Measurements from ENCODE around the gene ICOSLG.
"Not testable (repeated sequence)": the region's sequence is repeated elsewhere in the genome, so short reads cannot be mapped to it uniquely, and the experiment has no call there.

ICOSLG gene

DNA sequence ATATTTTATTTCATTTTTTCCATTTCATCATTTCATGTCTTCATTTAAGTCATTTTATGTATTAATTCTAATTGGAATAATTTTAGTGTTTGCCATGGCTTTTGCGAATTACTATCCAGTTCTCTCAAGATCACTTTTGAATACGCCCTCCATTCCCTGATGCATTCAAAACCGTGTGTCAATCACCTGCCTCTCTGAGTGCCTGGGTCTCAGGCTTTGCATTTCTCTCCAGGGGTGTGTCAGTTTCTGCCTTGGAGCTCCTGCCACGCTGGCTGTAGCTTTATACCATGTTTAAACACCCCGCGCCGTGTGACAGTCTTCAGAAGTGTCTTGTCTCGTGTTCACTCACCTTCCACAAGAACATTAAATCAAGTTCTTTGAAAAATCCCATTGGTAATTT is 28.3 kb upstream of the ICOSLG start:
- in situ Hi-C loops (cut with HindIII; ENCODE audit: low pct_ligation_motif_present, low pct_unique_long_range_greater_than_20kb, low sequenced_read_pairs), result no loop called here
- no peak for DNase-seq

- no peak for DNase-seq
- in situ Hi-C loops (cut with HindIII; ENCODE audit: low pct_ligation_motif_present, low pct_unique_long_range_greater_than_20kb, low sequenced_read_pairs), result no loop called here
Observed at GRCh38 chr21:44267655-44268142, 27.0 kb upstream of the ICOSLG start.

- in situ Hi-C loops (cut with HindIII; ENCODE audit: low pct_ligation_motif_present, low pct_unique_long_range_greater_than_20kb, low sequenced_read_pairs), result no loop called here
- no peak for DNase-seq
Observed at GRCh38 chr21:44265734-44266270, 25.1 kb upstream of the ICOSLG start.

DNA sequence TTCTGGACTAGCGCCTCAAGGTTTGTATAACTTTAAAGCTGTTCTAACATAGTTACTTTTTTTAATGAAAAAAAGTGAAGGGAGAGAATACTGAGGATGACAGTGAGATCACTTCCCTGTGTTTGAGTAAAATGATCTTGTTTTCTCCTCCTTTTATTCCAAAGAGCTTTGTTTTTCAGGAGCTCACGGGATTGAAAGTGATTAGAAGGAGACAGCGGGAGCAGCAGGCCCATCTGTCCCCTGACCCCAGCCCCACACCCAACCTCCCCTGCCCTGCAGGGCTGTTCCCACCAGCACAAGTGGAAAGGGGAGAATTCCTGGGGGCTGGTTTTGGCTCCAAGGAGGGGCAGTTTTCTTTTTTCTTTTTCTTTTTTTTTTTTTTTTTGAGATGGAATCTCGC is 23.0 kb upstream of the ICOSLG start:
- DNase-seq, result no peak
- in situ Hi-C loops (cut with HindIII; ENCODE audit: low pct_ligation_motif_present, low pct_unique_long_range_greater_than_20kb, low sequenced_read_pairs), result no loop called here

- in situ Hi-C loops (cut with HindIII; ENCODE audit: low pct_ligation_motif_present, low pct_unique_long_range_greater_than_20kb, low sequenced_read_pairs), result no loop called here
- no peak for DNase-seq
Observed at GRCh38 chr21:44263221-44263760, 22.5 kb upstream of the ICOSLG start.

- DNase-seq, result no peak
- in situ Hi-C loops (cut with HindIII; ENCODE audit: low pct_ligation_motif_present, low pct_unique_long_range_greater_than_20kb, low sequenced_read_pairs), result no loop called here
Observed at GRCh38 chr21:44262338-44263056, 21.8 kb upstream of the ICOSLG start.

- in situ Hi-C loops (cut with HindIII; ENCODE audit: low pct_ligation_motif_present, low pct_unique_long_range_greater_than_20kb, low sequenced_read_pairs), result no loop called here
- no peak for DNase-seq
Observed at GRCh38 chr21:44261675-44262295, 21.0 kb upstream of the ICOSLG start, which contains the start of gene DNMT3L. TSS of gene DNMT3L (minus strand) at chr21:44261897. CDS start at chr21:44261259, 638 bp downstream.

GRCh38 chr21:44260791-44261631 is 20.3 kb upstream of the ICOSLG start:
- in situ Hi-C loops (cut with HindIII; ENCODE audit: low pct_ligation_motif_present, low pct_unique_long_range_greater_than_20kb, low sequenced_read_pairs), result no loop called here
- no peak for DNase-seq

DNA sequence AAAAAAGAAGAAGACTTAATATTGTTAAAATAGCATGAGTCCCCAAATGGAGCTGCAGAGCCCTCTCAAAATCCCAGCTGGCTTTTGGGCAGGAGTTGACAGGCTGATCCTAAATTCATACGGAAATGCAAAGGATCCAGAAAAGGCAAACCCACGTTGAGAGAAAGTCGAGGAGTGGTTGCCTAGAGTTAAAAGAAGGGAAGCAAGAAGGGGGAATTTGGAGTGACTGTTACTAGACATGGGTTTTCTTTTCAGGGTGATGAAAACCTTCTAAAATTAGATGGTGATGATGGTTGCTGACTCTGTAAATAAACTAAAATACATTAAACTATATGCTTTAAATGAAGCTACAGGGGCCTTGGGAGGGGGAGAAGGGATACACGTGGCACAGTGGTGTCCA is 19.3 kb upstream of the ICOSLG start:
- in situ Hi-C loops (cut with HindIII; ENCODE audit: low pct_ligation_motif_present, low pct_unique_long_range_greater_than_20kb, low sequenced_read_pairs), result no loop called here
- DNase-seq, result no peak

- in situ Hi-C loops (cut with HindIII; ENCODE audit: low pct_ligation_motif_present, low pct_unique_long_range_greater_than_20kb, low sequenced_read_pairs), result no loop called here
- no peak for DNase-seq
Observed at GRCh38 chr21:44259082-44259705, 18.5 kb upstream of the ICOSLG start.

DNA sequence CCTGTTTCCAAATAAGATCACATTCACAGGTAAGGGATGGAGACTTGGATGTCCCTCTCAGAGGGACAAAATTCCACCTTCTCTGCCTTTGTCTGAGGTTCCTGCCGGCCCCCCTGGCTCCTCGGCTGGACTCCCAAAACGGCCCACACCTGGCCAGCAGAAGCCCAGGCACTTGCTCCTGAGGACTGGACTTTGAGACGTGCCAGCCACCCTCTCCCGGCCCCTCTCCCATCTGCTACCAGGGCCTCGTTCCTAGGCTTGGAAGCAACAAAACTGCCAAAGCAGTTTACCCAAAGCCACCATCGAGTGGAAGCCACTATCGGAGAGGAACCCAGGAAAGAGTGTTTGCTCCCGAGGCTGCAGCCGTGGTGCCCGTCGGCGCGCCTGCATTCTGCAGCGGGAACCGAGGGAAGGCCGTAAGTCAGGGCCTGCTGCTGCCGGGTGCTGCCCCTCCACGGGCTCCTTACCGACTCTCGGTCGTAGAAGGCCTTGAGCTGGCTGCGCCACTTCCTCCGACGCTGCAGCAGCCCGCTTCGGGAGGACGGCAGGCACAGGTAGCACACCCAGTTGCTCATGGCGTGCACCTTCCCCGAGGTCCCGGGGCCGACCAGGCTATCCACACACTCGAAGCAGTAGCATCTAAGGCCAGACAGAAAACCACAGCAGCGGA is 17.4 kb upstream of the ICOSLG start:
- no peak for DNase-seq
- in situ Hi-C loops (cut with HindIII; ENCODE audit: low pct_ligation_motif_present, low pct_unique_long_range_greater_than_20kb, low sequenced_read_pairs), result no loop called here

DNA sequence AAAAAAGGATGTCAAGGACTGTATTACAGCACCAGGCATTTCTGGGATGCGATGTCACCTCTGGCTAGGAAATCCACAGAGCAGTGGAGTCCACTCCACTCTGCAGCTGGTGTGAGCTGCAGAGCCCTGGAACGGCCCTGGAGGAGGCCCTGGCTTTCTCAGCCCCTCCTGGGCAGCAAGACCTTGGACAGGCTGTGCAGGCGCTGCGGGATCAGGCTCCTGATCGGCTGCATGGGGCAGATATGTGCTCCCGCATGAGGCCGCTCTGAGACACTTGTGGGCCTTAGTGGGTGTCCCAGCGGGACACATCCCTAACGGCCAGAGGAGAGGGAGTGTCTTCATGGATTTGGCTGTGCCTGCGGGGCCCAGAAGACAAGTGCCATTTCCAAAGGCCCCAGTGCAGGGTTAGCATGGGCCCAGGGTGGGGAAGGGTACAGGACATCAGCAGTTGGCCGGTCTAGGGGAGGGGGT is 14.8 kb upstream of the ICOSLG start:
- DNase-seq, result no peak
- in situ Hi-C loops (cut with HindIII; ENCODE audit: low pct_ligation_motif_present, low pct_unique_long_range_greater_than_20kb, low sequenced_read_pairs), result no loop called here

- DNase-seq, result no peak
- in situ Hi-C loops (cut with HindIII; ENCODE audit: low pct_ligation_motif_present, low pct_unique_long_range_greater_than_20kb, low sequenced_read_pairs), result no loop called here
Observed at GRCh38 chr21:44253832-44254710, 13.3 kb upstream of the ICOSLG start.

GRCh38 chr21:44249204-44250037 is 8.7 kb upstream of the ICOSLG start:
- not testable (repeated sequence) for DNase-seq

GRCh38 chr21:44247904-44248303 is 7.2 kb upstream of the ICOSLG start:
- DNase-seq; in situ Hi-C loops (cut with HindIII; ENCODE audit: low pct_ligation_motif_present, low pct_unique_long_range_greater_than_20kb, low sequenced_read_pairs): not testable (repeated sequence)

More at GRCh38 chr21:44249204-44250037, 8.7 kb upstream of the ICOSLG start:
- in situ Hi-C loops (cut with HindIII; ENCODE audit: low pct_ligation_motif_present, low pct_unique_long_range_greater_than_20kb, low sequenced_read_pairs), result not testable (repeated sequence)

DNA sequence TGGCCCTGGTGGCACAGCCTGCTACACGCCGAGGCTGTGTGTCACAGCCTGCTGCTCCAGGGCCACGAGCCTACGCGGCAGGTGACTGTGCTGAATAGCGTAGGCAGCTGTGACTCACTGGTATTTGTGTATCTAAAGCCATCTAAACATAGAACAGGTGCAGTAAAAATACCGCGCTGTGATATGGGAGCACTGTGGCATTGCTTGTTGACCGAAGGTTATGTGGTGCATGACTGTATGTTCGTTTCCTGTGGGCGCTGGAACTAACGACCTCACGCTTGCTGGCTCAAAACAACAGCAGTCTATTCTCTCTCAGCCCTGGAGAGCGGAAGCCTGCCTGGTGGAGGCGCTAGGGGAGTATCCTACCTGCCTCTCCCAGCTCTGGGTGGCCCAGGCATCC is 3.2 kb upstream of the ICOSLG start:
- in situ Hi-C loops (cut with HindIII; ENCODE audit: low pct_ligation_motif_present, low pct_unique_long_range_greater_than_20kb, low sequenced_read_pairs); DNase-seq: not testable (repeated sequence)
